Chondrocyte (in vitro differentiated cells): ENCODE results near the gene NDUFA13. TPM values are rescaled to one million over a fixed set of nuclear protein-coding genes. Genes with fewer than 3 reads are reported as not detected.

Experiments used
- DNase-seq: peaks from one replicate; pipeline ENCODE4 v3.0.0; 2021; ENCODE audit warnings: mixed read lengths, low spot score
- H3K27ac Mint-ChIP-seq: one replicate; pipeline ENCODE4 v1.8.0; 2021; ENCODE audit warnings: mild to moderate bottlenecking, moderate library complexity, mixed read lengths; ENCODE audit not compliant: unreplicated experiment
- H3K27me3 Mint-ChIP-seq: 2 replicates; pipeline ENCODE4 v1.8.0; 2021; ENCODE audit warnings: low read depth, mixed read lengths
- H3K36me3 Mint-ChIP-seq: 2 replicates; pipeline ENCODE4 v1.8.0; 2021; ENCODE audit warnings: low read depth, mixed read lengths
- H3K4me1 Mint-ChIP-seq: 2 replicates; pipeline ENCODE4 v1.8.0; 2021; ENCODE audit warnings: low read depth, mild to moderate bottlenecking, mixed read lengths
- H3K4me3 Mint-ChIP-seq: one replicate; pipeline ENCODE4 v1.8.0; 2021; ENCODE audit warnings: mild to moderate bottlenecking, moderate library complexity, mixed read lengths; ENCODE audit not compliant: unreplicated experiment
- H3K9me3 Mint-ChIP-seq: 2 replicates; pipeline ENCODE4 v1.8.0; 2021; ENCODE audit warnings: low read depth, mixed read lengths
- total RNA-seq: library from RNA; stranded (reverse); gene quantifications from 3 replicates; pipeline ENCODE4 v1.2.1, GENCODE V29; 2021
- TF ChIP-seq, protein P1 (sequence below): fragments of 200-600 bp; sonication (generic); IDR thresholded peaks from 2 replicates; pipeline ENCODE4 v1.5.0; 2021; ENCODE audit warnings: antibody characterized with exemption, mild to moderate bottlenecking, moderate library complexity

The NDUFA13 gene
- total RNA-seq, 1 donor from 2014 or later: 313 TPM

DNA sequence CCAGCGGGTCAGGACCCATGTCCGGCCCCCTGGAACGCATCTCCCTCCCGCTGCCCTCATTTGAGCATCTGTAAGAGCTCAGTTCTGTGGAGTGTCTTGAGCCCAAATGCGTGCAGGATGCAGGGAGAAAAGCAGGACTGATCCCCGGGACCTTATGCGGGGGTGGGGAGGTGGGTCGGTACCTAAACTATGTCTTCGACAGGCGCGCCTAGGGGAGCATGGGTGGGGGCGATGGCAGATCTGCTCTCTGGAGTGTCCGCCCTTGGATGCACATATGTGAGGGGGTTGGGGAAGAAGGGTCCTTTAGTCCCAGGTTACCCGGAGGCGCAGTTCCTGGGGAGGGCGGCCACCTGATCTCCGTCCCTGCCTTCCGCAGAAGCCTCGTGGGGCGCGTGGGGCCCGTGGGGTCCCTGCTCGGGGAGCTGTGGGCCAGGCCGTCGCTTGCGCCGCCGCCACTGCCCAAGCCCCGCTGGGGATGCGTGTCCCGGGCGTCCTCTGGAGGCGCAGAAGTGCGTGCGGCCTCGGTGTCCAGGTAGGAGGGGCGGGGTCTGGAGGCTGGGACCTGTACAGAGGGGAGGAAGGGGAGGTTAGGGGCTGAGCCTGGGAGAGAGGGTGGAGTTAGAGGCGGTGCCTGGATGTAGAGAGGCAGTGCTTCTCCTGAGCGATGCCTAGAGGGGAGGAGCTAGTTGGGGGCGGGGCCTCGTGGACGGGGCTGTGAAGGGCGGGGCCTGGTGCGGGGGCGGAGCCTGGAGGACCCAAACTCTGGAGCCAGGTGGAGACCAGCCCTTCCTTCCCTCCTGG, 24.9 kb downstream of the NDUFA13 start:
- H3K36me3 Mint-ChIP-seq: no peaks in the 10 kb centered on the region
- no peak for DNase-seq
- no peaks in the 10 kb centered on the region for H3K9me3 Mint-ChIP-seq
- H3K4me1 Mint-ChIP-seq: peaks cover 10% of the 10 kb centered on the region
- TF ChIP-seq, protein P1, sequence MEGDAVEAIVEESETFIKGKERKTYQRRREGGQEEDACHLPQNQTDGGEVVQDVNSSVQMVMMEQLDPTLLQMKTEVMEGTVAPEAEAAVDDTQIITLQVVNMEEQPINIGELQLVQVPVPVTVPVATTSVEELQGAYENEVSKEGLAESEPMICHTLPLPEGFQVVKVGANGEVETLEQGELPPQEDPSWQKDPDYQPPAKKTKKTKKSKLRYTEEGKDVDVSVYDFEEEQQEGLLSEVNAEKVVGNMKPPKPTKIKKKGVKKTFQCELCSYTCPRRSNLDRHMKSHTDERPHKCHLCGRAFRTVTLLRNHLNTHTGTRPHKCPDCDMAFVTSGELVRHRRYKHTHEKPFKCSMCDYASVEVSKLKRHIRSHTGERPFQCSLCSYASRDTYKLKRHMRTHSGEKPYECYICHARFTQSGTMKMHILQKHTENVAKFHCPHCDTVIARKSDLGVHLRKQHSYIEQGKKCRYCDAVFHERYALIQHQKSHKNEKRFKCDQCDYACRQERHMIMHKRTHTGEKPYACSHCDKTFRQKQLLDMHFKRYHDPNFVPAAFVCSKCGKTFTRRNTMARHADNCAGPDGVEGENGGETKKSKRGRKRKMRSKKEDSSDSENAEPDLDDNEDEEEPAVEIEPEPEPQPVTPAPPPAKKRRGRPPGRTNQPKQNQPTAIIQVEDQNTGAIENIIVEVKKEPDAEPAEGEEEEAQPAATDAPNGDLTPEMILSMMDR: no peak
- no peak overlapping the region for H3K4me3 Mint-ChIP-seq
- H3K27ac Mint-ChIP-seq: no peak overlapping the region
- peaks cover 3% of the 10 kb centered on the region for H3K27me3 Mint-ChIP-seq

GRCh38 chr19:19541616-19542015, 25.6 kb downstream of the NDUFA13 start:
- no peak for DNase-seq
- Mint-ChIP-seq H3K27ac (no peak overlapping the region), H3K4me3 (no peak overlapping the region), H3K36me3 (no peaks in the 10 kb centered on the region), H3K9me3 (no peaks in the 10 kb centered on the region), H3K27me3 (peaks cover 3% of the 10 kb centered on the region), H3K4me1 (peaks cover 10% of the 10 kb centered on the region)
- TF ChIP-seq, protein P1: no peak

DNA sequence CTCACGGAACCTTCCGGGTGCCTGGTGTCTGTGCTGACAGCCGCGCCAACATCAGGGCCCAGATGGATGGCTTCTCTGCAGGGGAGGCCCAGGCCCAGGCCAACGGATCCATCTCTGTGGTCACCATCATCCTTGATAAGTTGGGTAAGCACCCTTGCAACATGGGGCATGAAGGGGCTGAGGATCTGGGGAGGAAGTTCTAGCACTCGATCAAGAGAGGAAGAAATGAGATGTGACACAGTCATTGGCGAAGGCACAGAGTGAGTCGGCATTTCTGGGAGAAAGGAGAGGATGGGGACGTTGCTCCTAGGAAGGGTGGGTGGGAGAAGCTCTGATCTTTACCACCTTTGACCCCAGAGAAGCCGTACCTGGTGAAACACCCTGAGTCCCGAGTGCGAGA, 26.5 kb downstream of the NDUFA13 start:
- Mint-ChIP-seq H3K4me3 (no peak overlapping the region), H3K27me3 (peaks cover 3% of the 10 kb centered on the region), H3K36me3 (no peaks in the 10 kb centered on the region), H3K4me1 (peaks cover 10% of the 10 kb centered on the region), H3K9me3 (no peaks in the 10 kb centered on the region), H3K27ac (no peak overlapping the region)
- TF ChIP-seq, protein P1: no peak
- no peak for DNase-seq

- H3K27me3 Mint-ChIP-seq: peaks cover 3% of the 10 kb centered on the region
- H3K4me1 Mint-ChIP-seq: peaks cover 6% of the 10 kb centered on the region
- H3K36me3 Mint-ChIP-seq: no peaks in the 10 kb centered on the region
- no peak overlapping the region for H3K27ac Mint-ChIP-seq
- DNase-seq: no peak
- no peaks in the 10 kb centered on the region for H3K9me3 Mint-ChIP-seq
- TF ChIP-seq, protein P1: no peak
- H3K4me3 Mint-ChIP-seq: no peak overlapping the region
These were observed 27.1 kb downstream of the NDUFA13 start for GRCh38 chr19:19543101-19543500.

DNA sequence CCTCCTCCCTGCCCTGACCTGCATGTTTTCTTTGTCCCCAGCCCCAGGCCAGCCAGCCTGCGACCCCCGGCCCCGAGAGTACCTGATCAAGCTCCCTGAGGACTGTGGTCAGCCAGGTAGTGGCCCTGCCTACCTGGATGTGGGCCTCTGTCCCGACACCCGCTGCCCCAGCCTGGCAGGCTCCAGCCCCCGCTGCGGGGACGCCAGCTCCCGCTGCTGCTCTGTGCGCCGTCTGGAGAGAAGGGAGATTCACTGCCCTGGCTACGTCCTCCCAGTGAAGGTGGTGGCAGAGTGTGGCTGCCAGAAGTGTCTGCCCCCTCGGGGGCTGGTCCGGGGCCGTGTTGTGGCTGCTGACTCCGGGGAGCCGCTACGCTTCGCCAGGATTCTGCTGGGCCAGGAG, 27.6 kb downstream of the NDUFA13 start:
- Mint-ChIP-seq H3K27me3 (peaks cover 3% of the 10 kb centered on the region), H3K27ac (no peak overlapping the region), H3K4me1 (peaks cover 4% of the 10 kb centered on the region), H3K36me3 (no peaks in the 10 kb centered on the region), H3K9me3 (no peaks in the 10 kb centered on the region), H3K4me3 (no peak overlapping the region)
- TF ChIP-seq, protein P1: no peak
- no peak for DNase-seq
